GM18519 (cell line): Measurements from ENCODE around the gene CD40.

Experiments
- ATAC-seq: cut with Tn5 transposase; IDR thresholded peaks from one replicate; pipeline ENCODE4 v1.9.1; 2021; ENCODE audit warnings: mild to moderate bottlenecking, moderate library complexity; ENCODE audit not compliant: unreplicated experiment, low FRiP score

The CD40 gene

GRCh38 chr20:46117704-46118467 is at the start of gene CD40:
Gene CD40 (plus strand): TSS chr20:46118314. CDS start chr20:46118344, 30 bp downstream.
- ATAC-seq: no peak

- no peak for ATAC-seq
These were observed 47.8 kb upstream of the CD40 start for GRCh38 chr20:46070215-46070900.

GRCh38 chr20:46071573-46071972 is 46.5 kb upstream of the CD40 start:
- ATAC-seq: no peak

GRCh38 chr20:46073024-46073423 is 45.1 kb upstream of the CD40 start:
- ATAC-seq: no peak

- ATAC-seq: no peak
These were observed 44.7 kb upstream of the CD40 start for GRCh38 chr20:46073443-46073842.

GRCh38 chr20:46074006-46074405 is 44.1 kb upstream of the CD40 start:
- no peak for ATAC-seq

- ATAC-seq: no peak
These were observed 41.3 kb upstream of the CD40 start for GRCh38 chr20:46076806-46077205.

GRCh38 chr20:46077642-46078305 is 40.3 kb upstream of the CD40 start:
- ATAC-seq: no peak

GRCh38 chr20:46078954-46079353 is 39.2 kb upstream of the CD40 start:
- ATAC-seq: no peak

- ATAC-seq: no peak
These were observed 37.0 kb upstream of the CD40 start for GRCh38 chr20:46081074-46081473.

GRCh38 chr20:46083101-46083500 is 35.0 kb upstream of the CD40 start:
- no peak for ATAC-seq

- no peak for ATAC-seq
These were observed 34.5 kb upstream of the CD40 start for GRCh38 chr20:46083531-46084061.

- ATAC-seq: no peak
These were observed 33.3 kb upstream of the CD40 start for GRCh38 chr20:46084805-46085178.

- no peak for ATAC-seq
These were observed 32.8 kb upstream of the CD40 start for GRCh38 chr20:46085179-46085851.

- no peak for ATAC-seq
These were observed 31.0 kb upstream of the CD40 start for GRCh38 chr20:46087161-46087560.

- no peak for ATAC-seq
These were observed 29.5 kb upstream of the CD40 start for GRCh38 chr20:46088409-46089166.

GRCh38 chr20:46089167-46089416 is 29.0 kb upstream of the CD40 start:
- peak; percentile 21 for ATAC-seq

GRCh38 chr20:46089417-46090388 is 28.4 kb upstream of the CD40 start, which contains the start of gene NCOA5:
Gene NCOA5 (minus strand): TSS chr20:46089962. CDS start chr20:46079424, 10,538 bp downstream.
- peak; percentile 70 for ATAC-seq
